Prostate gland (tissue), 2 donors: ENCODE data around the gene RBM22.

Experiments used
- CTCF ChIP-seq, 4 experiments: fragments of 200-600 bp in 2 of 4; fragments of 450-650 bp in 2 of 4; sonication (generic) in 2 of 4; IDR thresholded peaks; 1 replicate in 3 of 4; 2 replicates in 1 of 4; pipeline ENCODE4 v1.5.1; 2016 to 2019; ENCODE audit warnings: antibody characterized with exemption in 4 of 4, mild to moderate bottlenecking in 2 of 4, moderate library complexity in 2 of 4
- POLR2A ChIP-seq: fragments of 450-650 bp; IDR thresholded peaks from one replicate; pipeline ENCODE4 v1.6.1; 2016; ENCODE audit warnings: antibody characterized with exemption, mild to moderate bottlenecking

DNA sequence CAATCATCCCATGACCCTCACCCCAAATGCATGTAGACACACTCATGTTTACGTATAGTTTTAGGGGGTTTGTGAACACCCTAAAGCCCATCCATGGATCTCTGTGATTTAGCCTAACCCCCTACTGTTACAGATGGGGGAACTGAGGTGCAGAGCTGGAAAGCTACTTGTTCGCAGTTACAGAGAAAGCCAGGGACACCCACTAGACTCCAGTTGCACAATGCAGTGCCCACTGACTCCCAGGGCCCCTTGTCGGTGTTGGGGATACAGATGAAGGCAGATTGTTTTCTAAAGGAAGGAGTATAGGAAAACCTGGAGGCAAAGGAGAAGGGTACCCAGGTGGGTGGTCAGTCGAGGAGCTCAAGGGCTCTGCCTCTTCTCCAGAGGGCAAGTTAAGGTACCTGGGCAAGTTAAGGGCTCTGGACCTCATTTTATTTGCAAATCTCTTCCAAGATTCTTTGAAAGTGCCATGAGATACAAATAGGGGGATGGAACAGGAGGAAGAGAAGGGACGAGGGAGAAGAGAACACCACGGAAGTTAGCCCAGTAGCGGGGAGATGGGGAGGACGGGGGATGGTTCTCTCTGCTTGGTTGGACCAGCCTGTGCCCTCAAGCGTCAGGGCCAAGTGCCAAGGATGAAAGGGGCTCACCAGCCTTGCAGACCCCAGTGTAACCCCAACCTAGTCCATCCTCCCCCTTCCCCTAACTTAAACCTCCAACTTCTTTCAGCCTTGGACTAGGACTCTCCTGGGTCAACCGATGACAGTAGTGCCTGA lies 38.9 kb downstream of the RBM22 start:
- TF ChIP-seq CTCF (IDR thresholded peaks at IDR 0.05) (no peak), POLR2A (no peak)
